Ectodermal cell (in vitro differentiated cells): Measurements from ENCODE around the gene MYLK.

Experiments
- H3K27ac ChIP-seq: 2 replicates; pipeline ENCODE4 v1.7.0; 2013; ENCODE audit warnings: mild to moderate bottlenecking, low read depth, low read length; ENCODE audit not compliant: insufficient read depth, poor library complexity, severe bottlenecking
- H3K27me3 ChIP-seq: 2 replicates; pipeline ENCODE4 v1.7.0; 2013; ENCODE audit warnings: mild to moderate bottlenecking, low read length; ENCODE audit not compliant: insufficient read depth, control insufficient read depth, poor library complexity, severe bottlenecking
- H3K36me3 ChIP-seq: one replicate; pipeline ENCODE4 v1.7.0; 2013; ENCODE audit warnings: low read length; ENCODE audit not compliant: control insufficient read depth, insufficient read depth
- H3K4me1 ChIP-seq: one replicate; pipeline ENCODE4 v1.7.0; 2013; ENCODE audit warnings: low read length; ENCODE audit not compliant: control insufficient read depth, insufficient read depth
- H3K4me3 ChIP-seq: 2 replicates; pipeline ENCODE4 v1.7.0; 2013; ENCODE audit warnings: low read depth, low read length, control low read depth; ENCODE audit not compliant: insufficient read depth
- H3K9me3 ChIP-seq: 2 replicates; pipeline ENCODE4 v1.7.0; 2013; ENCODE audit warnings: mild to moderate bottlenecking, low read length, moderate library complexity; ENCODE audit not compliant: control insufficient read depth
- WGBS, 2 experiments: methylation state at CpG; one replicate each; pipeline ENCODE4 v1.1.7; 2013; ENCODE audit warnings: missing lambda C conversion rate in 2 of 2; 5-methylcytosine and 5-hydroxymethylcytosine counted together

MYLK gene

GRCh38 chr3:123781138-123781537, 103.0 kb downstream of the MYLK start:
- no peaks in the 10 kb centered on the region for H3K4me1 ChIP-seq
- H3K9me3 ChIP-seq: no peaks in the 10 kb centered on the region
- H3K36me3 ChIP-seq: no peaks in the 10 kb centered on the region
- H3K4me3 ChIP-seq: no peak overlapping the region
- 83 to 94% methylated on average over 2 of the region's 2 CpGs for WGBS, 2 experiments
- H3K27ac ChIP-seq: no peak overlapping the region
- H3K27me3 ChIP-seq: no peaks in the 10 kb centered on the region

DNA sequence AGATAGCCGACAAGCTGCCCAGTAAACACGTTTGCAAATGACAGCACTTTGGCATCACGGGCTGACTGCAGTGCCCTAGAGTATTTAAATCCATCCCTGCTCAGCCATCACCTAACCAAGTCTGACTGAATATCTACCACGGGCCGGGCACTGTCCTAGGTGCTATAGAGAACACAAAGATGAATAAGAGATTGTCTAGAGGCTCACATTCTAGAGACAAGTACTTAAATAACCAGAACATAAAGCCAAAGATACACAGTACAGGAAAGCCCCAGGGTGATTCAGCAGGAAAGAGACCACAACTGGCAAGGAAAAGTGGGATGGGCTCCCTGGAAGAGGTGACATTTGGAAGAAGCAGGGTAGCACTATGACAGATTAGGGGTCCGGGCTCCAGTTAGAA, 103.5 kb downstream of the MYLK start:
- H3K9me3 ChIP-seq: no peaks in the 10 kb centered on the region
- 94 to 96% methylated on average over 6 of the region's 6 CpGs for WGBS, 2 experiments
- H3K36me3 ChIP-seq: no peaks in the 10 kb centered on the region
- no peaks in the 10 kb centered on the region for H3K4me1 ChIP-seq
- no peak overlapping the region for H3K4me3 ChIP-seq
- no peaks in the 10 kb centered on the region for H3K27me3 ChIP-seq
- H3K27ac ChIP-seq: no peak overlapping the region

- Histone ChIP-seq H3K27me3 (no peaks in the 10 kb centered on the region), H3K27ac (no peak overlapping the region), H3K36me3 (no peaks in the 10 kb centered on the region), H3K9me3 (no peaks in the 10 kb centered on the region), H3K4me1 (no peaks in the 10 kb centered on the region), H3K4me3 (no peak overlapping the region)
- 92 to 96% methylated on average over 9 to 10 of the region's 10 CpGs for WGBS, 2 experiments
These were observed 104.4 kb downstream of the MYLK start for GRCh38 chr3:123779655-123780231.

- Histone ChIP-seq H3K9me3 (no peaks in the 10 kb centered on the region), H3K4me3 (no peak overlapping the region), H3K27ac (no peak overlapping the region), H3K36me3 (no peaks in the 10 kb centered on the region), H3K27me3 (no peaks in the 10 kb centered on the region), H3K4me1 (peaks cover 2% of the 10 kb centered on the region)
- 80 to 82% methylated on average over 8 of the region's 8 CpGs for WGBS, 2 experiments
These were observed 105.0 kb downstream of the MYLK start for GRCh38 chr3:123778991-123779622.

GRCh38 chr3:123778525-123778924, 105.6 kb downstream of the MYLK start:
- Histone ChIP-seq H3K4me3 (no peak overlapping the region), H3K4me1 (peaks cover 8% of the 10 kb centered on the region), H3K27ac (no peak overlapping the region), H3K27me3 (no peaks in the 10 kb centered on the region), H3K36me3 (no peaks in the 10 kb centered on the region), H3K9me3 (no peaks in the 10 kb centered on the region)
- 94 to 97% methylated on average over 7 of the region's 7 CpGs for WGBS, 2 experiments

GRCh38 chr3:123776071-123776782, 107.9 kb downstream of the MYLK start:
- no peaks in the 10 kb centered on the region for H3K36me3 ChIP-seq
- no peak overlapping the region for H3K27ac ChIP-seq
- H3K27me3 ChIP-seq: no peaks in the 10 kb centered on the region
- H3K4me1 ChIP-seq: peaks cover 9% of the 10 kb centered on the region
- 87 to 91% methylated on average over 3 to 4 of the region's 5 CpGs for WGBS, 2 experiments
- no peak overlapping the region for H3K4me3 ChIP-seq
- H3K9me3 ChIP-seq: no peaks in the 10 kb centered on the region

DNA sequence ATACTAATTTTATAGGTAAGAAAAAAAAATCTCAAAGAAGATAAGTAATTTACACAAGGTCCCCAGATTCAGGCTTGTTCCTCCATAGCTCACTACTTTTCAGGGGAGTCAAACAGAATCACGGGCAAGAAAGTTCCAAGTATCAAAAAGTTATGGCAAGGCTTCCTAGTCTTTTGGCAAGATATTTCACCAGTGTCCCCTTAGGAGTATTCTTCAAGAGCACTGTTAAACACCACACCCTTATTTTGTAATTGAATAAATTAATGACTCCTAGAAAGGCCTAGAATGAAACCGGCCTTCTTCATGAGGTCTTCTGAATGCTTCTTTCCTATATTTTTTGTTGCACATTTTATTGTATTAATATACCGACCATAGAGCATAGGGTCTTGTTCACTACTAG, 109.7 kb downstream of the MYLK start:
- WGBS, 2 experiments: 98 to 100% methylated on average over 1 to 3 of the region's 3 CpGs
- Histone ChIP-seq H3K27me3 (no peaks in the 10 kb centered on the region), H3K27ac (no peak overlapping the region), H3K9me3 (no peaks in the 10 kb centered on the region), H3K4me3 (no peak overlapping the region), H3K36me3 (no peaks in the 10 kb centered on the region), H3K4me1 (peaks cover 9% of the 10 kb centered on the region)

- H3K9me3 ChIP-seq: no peaks in the 10 kb centered on the region
- 61 to 67% methylated on average over 7 of the region's 7 CpGs for WGBS, 2 experiments
- H3K4me1 ChIP-seq: peaks cover 9% of the 10 kb centered on the region
- no peaks in the 10 kb centered on the region for H3K36me3 ChIP-seq
- peak overlapping the region; percentile 65 for H3K27ac ChIP-seq
- no peak overlapping the region for H3K4me3 ChIP-seq
- no peaks in the 10 kb centered on the region for H3K27me3 ChIP-seq
These were observed 110.3 kb downstream of the MYLK start for GRCh38 chr3:123773681-123774431.

GRCh38 chr3:123769356-123769743, 114.8 kb downstream of the MYLK start:
- Histone ChIP-seq H3K9me3 (no peaks in the 10 kb centered on the region), H3K36me3 (no peaks in the 10 kb centered on the region), H3K4me1 (peaks cover 28% of the 10 kb centered on the region), H3K4me3 (no peak overlapping the region), H3K27me3 (no peaks in the 10 kb centered on the region), H3K27ac (no peak overlapping the region)
- WGBS, 2 experiments: 91 to 93% methylated on average over 3 of the region's 3 CpGs
